Measurements from ENCODE around the gene KAZALD1. TPM values are rescaled to one million over a fixed set of nuclear protein-coding genes. Genes with fewer than 3 reads are reported as not detected.

The KAZALD1 gene
- polyA plus RNA-seq, 1 of the 3 experiments (the other 2 are of a cell fraction), result 3.0 TPM

GRCh38 chr10:101090597-101090996 is 28.8 kb downstream of the KAZALD1 start:
- whole genome bisulfite sequencing (ENCODE audit: low lambda C conversion rate), result 81% methylated on average over 5 of the region's 5 CpGs
- Histone ChIP-seq H3K36me3 (replicated peaks in 1 of 2; ENCODE audit: control insufficient read depth in 1 of 2, insufficient read depth in 2 of 2, low read length in 1 of 2) (no peaks in the 10 kb centered on the region), H3K4me2 (no peak overlapping the region), H4K20me1 (ENCODE audit: insufficient read depth) (no peaks in the 10 kb centered on the region), H3K9me3 (no peaks in the 10 kb centered on the region), H2AFZ (ENCODE audit: low read depth) (no peak overlapping the region), H3K4me1 (ENCODE audit: control insufficient read depth in 1 of 2, insufficient read depth in 2 of 2, low read depth in 1 of 2, low read length in 1 of 2) (peaks cover 0 to 23% of the 10 kb centered on the region in 2 experiments; a peak in 1 of 4 replicates), H3K9ac (no peak overlapping the region), H3F3A (replicated peaks; ENCODE audit: insufficient read depth) (no peaks in the 10 kb centered on the region), H3K9me2 (no peaks in the 10 kb centered on the region), H3K27ac (ENCODE audit: low read depth in 2 of 2, low read length in 1 of 2) (no peak overlapping the region), H3K27me3 (ENCODE audit: insufficient read depth) (peaks cover 41% of the 10 kb centered on the region; the same call in 1 of the 2 replicates), H3K79me2 (ENCODE audit: insufficient read depth) (no peaks in the 10 kb centered on the region), H3K4me3 (ENCODE audit: low read depth in 2 of 2, low read length in 1 of 2) (no peak overlapping the region)
- POLR2A ChIA-PET, result no interaction called here
- DNase-seq, result no peak
- TF ChIP-seq SIN3A (IDR thresholded peaks at IDR 0.05; ENCODE audit: borderline replicate concordance, low read depth, low read length) (no peak), REST (IDR thresholded peaks at IDR 0.05; ENCODE audit: low read depth, low read length) (no peak), IRF3 (IDR thresholded peaks at IDR 0.05; ENCODE audit: low read depth, low read length) (no peak), MEF2A (IDR thresholded peaks at IDR 0.05; ENCODE audit: borderline replicate concordance, low read depth) (no peak), NFIC (IDR thresholded peaks at IDR 0.05; ENCODE audit: borderline replicate concordance) (no peak), FOXJ3 (CRISPR knock-in tag; IDR thresholded peaks at IDR 0.05) (no peak), MXI1 (IDR thresholded peaks at IDR 0.05; ENCODE audit: low read depth, low read length) (no peak)
- TF ChIP-seq, protein P1, sequence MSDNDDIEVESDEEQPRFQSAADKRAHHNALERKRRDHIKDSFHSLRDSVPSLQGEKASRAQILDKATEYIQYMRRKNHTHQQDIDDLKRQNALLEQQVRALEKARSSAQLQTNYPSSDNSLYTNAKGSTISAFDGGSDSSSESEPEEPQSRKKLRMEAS (IDR thresholded peaks at IDR 0.05; ENCODE audit: low read depth), result no peak
- CTCF ChIA-PET, result interaction anchor here (0.9 to 32.9 kb wide), 4 partner anchors 20 to 49 kb away, joined by 3 to 972 read pairs (median 6); partner anchors contain the start of gene TLX1

GRCh38 chr10:101091546-101092290 is 29.9 kb downstream of the KAZALD1 start:
- no peak overlapping the region for H3K27ac ChIP-seq (ENCODE audit: low read depth in 2 of 2, low read length in 1 of 2)
- ChIA-PET CTCF (interaction anchor here (0.8 to 32.9 kb wide), 12 partner anchors 10 to 94 kb away, joined by 3 to 972 read pairs (median 5); partner anchors contain the start of genes KAZALD1 and TLX1), POLR2A (interaction anchor here (1.2 kb wide), 1 partner anchor 51 kb away, joined by 3 read pairs; no protein-coding TSS in a partner anchor)
- H3F3A ChIP-seq (replicated peaks; ENCODE audit: insufficient read depth), result no peaks in the 10 kb centered on the region
- no peak overlapping the region for H3K4me2 ChIP-seq
- 27% methylated on average over 12 of the region's 12 CpGs for WGBS (ENCODE audit: low lambda C conversion rate)
- no peak overlapping the region for H3K9ac ChIP-seq
- no peak overlapping the region for H3K4me3 ChIP-seq (ENCODE audit: low read depth in 2 of 2, low read length in 1 of 2)
- no peak for DNase-seq
- H3K27me3 ChIP-seq (ENCODE audit: insufficient read depth), result peaks cover 30% of the 10 kb centered on the region; the same call in 1 of the 2 replicates
- no peaks in the 10 kb centered on the region for H3K36me3 ChIP-seq (replicated peaks in 1 of 2; ENCODE audit: control insufficient read depth in 1 of 2, insufficient read depth in 2 of 2, low read length in 1 of 2)
- no peak overlapping the region for H2AFZ ChIP-seq (ENCODE audit: low read depth)
- H3K9me2 ChIP-seq, result no peaks in the 10 kb centered on the region
- H3K9me3 ChIP-seq, result no peaks in the 10 kb centered on the region
- H3K4me1 ChIP-seq (ENCODE audit: control insufficient read depth in 1 of 2, insufficient read depth in 2 of 2, low read depth in 1 of 2, low read length in 1 of 2), result peaks cover 0 to 21% of the 10 kb centered on the region in 2 experiments; a peak in 1 of 4 replicates
- H4K20me1 ChIP-seq (ENCODE audit: insufficient read depth), result no peaks in the 10 kb centered on the region
- H3K79me2 ChIP-seq (ENCODE audit: insufficient read depth), result no peaks in the 10 kb centered on the region
- TF ChIP-seq GABPA (IDR thresholded peaks at IDR 0.05; ENCODE audit: low read depth) (no peak), RAD21 (IDR thresholded peaks at IDR 0.05; ENCODE audit: low read length) (no peak), MXI1 (IDR thresholded peaks at IDR 0.05; ENCODE audit: low read depth, low read length) (no peak), POLR2AphosphoS5 (IDR thresholded peaks at IDR 0.05; ENCODE audit: low read depth, low read length) (no peak), REST (IDR thresholded peaks at IDR 0.05; ENCODE audit: low read depth, low read length) (no peak)
- TF ChIP-seq, protein P2, sequence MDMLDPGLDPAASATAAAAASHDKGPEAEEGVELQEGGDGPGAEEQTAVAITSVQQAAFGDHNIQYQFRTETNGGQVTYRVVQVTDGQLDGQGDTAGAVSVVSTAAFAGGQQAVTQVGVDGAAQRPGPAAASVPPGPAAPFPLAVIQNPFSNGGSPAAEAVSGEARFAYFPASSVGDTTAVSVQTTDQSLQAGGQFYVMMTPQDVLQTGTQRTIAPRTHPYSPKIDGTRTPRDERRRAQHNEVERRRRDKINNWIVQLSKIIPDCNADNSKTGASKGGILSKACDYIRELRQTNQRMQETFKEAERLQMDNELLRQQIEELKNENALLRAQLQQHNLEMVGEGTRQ (IDR thresholded peaks at IDR 0.05; ENCODE audit: borderline replicate concordance, low read depth, low read length), result no peak

Measured in SK-N-SH (cell line).